NOMO-1 treated with DMSO at 0.1 percent for 48 hours (cell line): Measurements from ENCODE around the gene GOLGA6D.
"Not testable (repeated sequence)": the region's sequence is repeated elsewhere in the genome, so short reads cannot be mapped to it uniquely, and the experiment has no call there.

ENCODE experiments used
- DNase-seq: peaks from one replicate; lab custom pipeline; 2025; ENCODE audit not compliant: unreplicated experiment; lab: John Stamatoyannopoulos, UW

The GOLGA6D gene

DNA sequence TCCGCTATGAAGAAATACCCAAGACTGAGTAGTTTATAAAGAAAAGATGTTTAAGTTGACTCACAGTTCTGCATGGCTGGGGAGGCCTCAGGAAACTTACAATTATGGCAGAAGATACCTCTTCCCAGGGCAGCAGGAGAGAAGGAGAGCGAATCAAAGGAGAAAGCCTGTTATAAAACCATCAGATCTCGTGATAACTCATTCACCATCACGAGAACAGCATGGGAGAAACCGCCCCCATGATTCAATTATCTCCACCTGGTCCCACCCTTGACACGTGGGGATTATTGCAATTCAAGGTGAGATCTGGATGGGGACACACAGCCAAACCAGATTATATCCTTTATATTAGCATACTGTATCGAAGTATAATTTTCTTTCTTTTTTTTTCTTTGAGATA lies 49.5 kb downstream of the GOLGA6D start:
- DNase-seq = not testable (repeated sequence)

DNA sequence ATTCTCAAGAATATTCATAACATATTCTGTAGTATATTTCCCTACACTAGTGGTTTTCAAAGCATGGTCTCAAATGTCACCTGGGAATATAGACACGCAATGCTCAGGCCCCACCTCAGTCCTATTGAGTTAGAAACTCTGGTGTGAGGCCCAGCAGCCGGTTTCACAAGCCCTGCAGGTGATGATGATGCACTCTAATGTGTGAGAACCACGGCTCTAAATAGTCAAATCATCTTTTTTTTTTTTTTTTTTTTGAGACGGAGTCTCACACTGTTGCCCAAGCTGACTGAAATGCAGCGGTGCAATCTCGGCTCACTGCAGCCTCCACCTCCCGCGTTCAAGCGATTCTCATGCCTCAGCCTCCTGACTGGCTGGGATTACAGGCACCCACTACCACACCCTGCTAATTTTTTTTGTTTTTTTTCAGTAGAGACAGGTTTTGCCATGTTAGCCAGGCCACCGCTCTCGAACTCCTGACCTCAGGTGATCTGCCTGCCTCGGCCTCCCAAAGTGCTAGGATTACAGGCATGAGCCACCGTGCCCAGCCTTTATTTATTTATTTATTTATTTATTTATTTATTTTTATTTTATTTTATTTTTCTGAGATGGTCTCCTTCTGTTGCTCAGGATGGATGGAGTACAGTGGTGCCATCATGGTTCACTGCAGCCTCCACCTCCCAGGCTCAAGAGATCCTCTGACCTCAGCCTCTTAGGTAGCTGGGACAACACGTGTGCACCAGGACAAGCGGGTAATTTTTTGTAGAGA lies 51.2 kb downstream of the GOLGA6D start:
- not testable (repeated sequence) for DNase-seq

DNA sequence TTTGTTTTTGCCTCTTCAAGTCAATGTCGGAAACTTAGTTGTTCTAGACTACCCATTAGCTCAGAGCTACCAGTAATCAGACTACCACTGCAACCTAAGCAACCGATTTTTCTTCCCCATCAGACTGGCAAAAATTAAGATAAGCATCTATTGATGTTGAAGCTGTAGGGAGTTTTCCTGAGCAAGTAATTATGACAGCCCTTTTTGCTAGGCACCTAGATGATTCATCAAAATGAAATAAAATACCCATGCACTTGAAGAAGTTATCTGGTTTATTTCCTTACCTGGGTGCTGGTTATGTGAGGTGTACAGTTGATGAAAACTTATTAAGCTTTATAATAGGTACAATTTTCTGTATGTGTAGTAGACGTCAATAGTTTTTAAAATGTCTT lies 52.7 kb downstream of the GOLGA6D start:
- no peak for DNase-seq

DNA sequence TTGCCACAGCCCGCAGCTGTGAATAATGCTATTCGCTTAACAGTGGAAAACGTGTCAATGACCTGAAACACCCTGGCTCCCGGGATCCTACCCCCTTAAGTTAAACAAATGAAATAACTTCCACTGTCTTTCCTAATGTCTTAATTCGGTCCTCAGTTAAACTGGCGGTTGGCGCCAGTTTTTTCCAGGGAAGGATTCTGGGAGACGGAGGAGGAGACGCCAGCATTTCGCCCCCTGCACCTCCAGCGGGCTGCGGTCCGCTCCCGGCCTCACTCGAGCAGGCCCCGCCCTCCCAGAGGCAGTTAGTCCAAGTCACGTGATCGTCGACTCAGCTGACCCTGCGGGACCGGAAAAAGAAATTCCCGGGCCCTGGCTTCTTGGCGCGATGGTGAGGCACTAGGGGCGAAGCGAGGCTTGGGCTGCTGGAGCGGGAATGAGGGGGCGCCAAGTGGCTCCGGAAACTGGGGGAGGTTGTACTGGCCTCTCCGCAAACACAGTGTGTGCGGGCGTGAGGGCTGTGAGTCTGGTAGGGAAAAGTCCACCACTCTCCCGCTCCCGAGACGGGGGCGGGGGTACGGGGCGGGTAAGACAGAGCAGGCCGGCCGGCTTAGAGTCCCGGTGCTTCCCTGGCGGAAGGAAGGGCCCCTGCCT lies 53.2 kb downstream of the GOLGA6D start, which contains the start of gene COMMD4:
COMMD4 (plus strand) TSS at position 359 of the 651 bp plus-strand sequence; CDS start at position 386, 27 bp downstream.
- DNase-seq = peak; percentile 74

DNA sequence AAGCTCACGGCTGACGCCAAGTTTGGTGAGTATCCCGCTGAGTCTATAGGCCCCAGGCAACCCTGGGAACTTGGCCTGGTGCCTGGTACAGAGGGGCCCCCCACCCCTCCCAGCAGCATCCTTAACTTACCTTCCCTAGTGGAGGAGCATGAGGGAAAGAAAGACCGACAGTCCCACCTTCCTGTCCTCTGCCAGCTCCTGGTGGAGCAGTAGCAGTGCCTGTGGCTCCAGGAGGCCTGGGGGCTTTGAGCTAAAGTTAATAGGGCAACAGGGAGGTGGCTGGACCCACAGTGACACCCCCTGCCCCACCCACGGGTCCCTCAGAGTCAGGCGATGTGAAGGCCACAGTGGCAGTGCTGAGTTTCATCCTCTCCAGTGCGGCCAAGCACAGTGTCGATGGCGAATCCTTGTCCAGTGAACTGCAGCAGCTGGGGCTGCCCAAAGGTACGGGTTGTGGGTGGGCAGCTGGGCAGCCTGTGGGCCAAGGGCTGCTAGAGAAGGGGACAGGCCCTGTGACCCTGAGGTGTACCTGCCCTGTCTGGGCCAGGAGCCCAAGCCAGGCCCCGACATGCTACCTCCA lies 56.1 kb downstream of the GOLGA6D start:
- DNase-seq = no peak

DNA sequence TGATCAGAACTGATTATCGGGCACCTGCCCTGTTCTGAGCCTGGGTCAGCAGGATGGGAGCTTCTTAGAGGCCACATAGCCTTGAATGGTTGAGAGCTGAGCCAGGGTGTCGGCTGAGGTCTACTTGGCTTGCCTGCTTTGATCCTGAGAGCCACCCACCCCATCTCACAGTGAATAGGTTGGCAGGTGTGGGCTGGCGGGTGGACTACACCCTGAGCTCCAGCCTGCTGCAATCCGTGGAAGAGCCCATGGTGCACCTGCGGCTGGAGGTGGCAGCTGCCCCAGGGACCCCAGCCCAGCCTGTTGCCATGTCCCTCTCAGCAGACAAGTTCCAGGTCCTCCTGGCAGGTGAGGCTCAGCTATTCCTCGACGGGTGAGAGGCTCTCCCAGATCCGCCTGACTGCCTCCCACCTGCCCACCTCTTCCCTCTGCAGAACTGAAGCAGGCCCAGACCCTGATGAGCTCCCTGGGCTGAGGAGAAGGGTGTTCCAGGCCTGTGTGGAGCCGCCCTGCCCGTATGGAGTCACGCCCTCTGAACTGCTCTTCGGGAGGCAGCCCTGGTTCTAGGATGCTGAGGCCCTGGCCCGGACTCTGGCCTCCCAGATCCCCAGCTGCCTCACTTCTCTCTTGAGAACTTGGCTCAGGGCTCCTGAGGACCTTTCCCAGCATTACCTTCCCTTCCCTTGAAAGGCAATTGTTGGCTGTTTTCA lies 57.1 kb downstream of the GOLGA6D start:
- no peak for DNase-seq

DNA sequence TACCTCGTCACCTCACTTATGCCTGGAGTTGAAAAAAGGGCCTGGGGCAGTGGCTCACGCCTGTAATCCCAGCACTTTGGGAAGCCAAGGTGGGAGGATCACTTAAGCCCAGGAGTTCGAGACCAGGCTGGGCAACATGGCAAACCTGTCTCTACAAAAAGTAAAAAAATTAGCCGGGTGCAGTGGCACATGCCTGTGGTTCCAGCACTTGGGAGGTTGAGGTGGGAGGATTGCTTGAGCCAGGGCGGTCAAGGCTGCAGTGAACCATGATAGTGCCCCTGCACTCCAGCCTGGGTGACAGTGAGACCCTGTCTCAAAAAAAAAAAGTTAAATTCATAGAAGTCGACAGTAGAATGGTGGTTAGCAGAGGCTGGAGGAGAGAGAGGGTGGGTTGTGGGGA lies 59.6 kb downstream of the GOLGA6D start:
- no peak for DNase-seq

DNA sequence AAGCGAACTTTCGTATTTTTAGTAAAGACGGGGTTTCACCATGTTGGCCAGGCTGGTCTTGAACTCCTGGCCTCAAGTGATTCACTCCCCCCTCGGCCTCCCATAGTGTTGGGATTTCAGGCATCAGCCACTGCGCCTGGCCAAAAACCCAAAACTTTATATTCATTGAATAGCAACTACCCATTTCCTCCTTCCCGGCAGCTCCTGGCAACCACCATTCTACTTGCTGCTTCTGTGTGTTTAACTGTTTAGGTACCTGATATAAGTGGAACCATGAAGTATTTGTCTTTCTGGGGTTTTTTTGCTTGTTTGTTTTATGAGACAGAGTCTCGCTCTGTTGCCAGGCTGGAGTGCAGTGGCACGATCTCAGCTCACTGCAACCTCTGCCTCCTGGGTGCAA lies 61.3 kb downstream of the GOLGA6D start:
- DNase-seq = not testable (repeated sequence)
